WTC11 (cell line): ENCODE results near the gene DNAJC15.
"Not testable (repeated sequence)": the region's sequence is repeated elsewhere in the genome, so short reads cannot be mapped to it uniquely, and the experiment has no call there.

Source experiments
- AFF4 ChIP-seq: sonication (generic); formaldehyde crosslinking; IDR thresholded peaks from 2 replicates; pipeline ENCODE4 v1.8.1; 2023; ENCODE audit warnings: mild to moderate bottlenecking, missing genetic modification reagents, borderline replicate concordance
- ATF1 ChIP-seq: sonication (generic); formaldehyde crosslinking; IDR thresholded peaks from 2 replicates; pipeline ENCODE4 v1.8.1; 2023; ENCODE audit warnings: mild to moderate bottlenecking, moderate library complexity, missing genetic modification reagents
- ATF3 ChIP-seq: sonication (generic); formaldehyde crosslinking; conservative IDR thresholded peaks from 2 replicates; pipeline ENCODE4 v1.8.1; 2022; ENCODE audit warnings: mild to moderate bottlenecking, missing genetic modification reagents
- CTCF ChIP-seq: fragments of 200-600 bp; IDR thresholded peaks from 2 replicates; pipeline ENCODE4 v1.8.0; 2022; ENCODE audit warnings: antibody characterized with exemption
- FOXP4 ChIP-seq: sonication (generic); formaldehyde crosslinking; IDR thresholded peaks from 2 replicates; pipeline ENCODE4 v1.8.0; 2022; ENCODE audit warnings: mild to moderate bottlenecking, missing genetic modification reagents
- GRHL2 ChIP-seq: fragments of 250-450 bp; sonication (Bioruptor Pico); IDR thresholded peaks from 2 replicates; pipeline ENCODE4 v1.8.0; 2022; ENCODE audit warnings: mild to moderate bottlenecking, moderate library complexity; ENCODE audit not compliant: insufficient replicate concordance, severe bottlenecking
- HMGXB4 ChIP-seq: sonication (generic); formaldehyde crosslinking; IDR thresholded peaks from 2 replicates; pipeline ENCODE4 v1.8.1; 2023; ENCODE audit warnings: mild to moderate bottlenecking, moderate library complexity, missing genetic modification reagents
- MAX ChIP-seq: sonication (generic); formaldehyde crosslinking; IDR thresholded peaks from 2 replicates; pipeline ENCODE4 v1.8.0; 2022; ENCODE audit warnings: mild to moderate bottlenecking, missing genetic modification reagents
- PREB ChIP-seq: sonication (generic); formaldehyde crosslinking; IDR thresholded peaks from 2 replicates; pipeline ENCODE4 v1.8.1; 2022; ENCODE audit warnings: mild to moderate bottlenecking, missing genetic modification reagents, moderate library complexity, borderline replicate concordance
- RELA ChIP-seq: sonication (generic); formaldehyde crosslinking; IDR thresholded peaks from 2 replicates; pipeline ENCODE4 v1.8.1; 2022; ENCODE audit warnings: missing genetic modification reagents, mild to moderate bottlenecking, borderline replicate concordance
- TP53 ChIP-seq: sonication (generic); formaldehyde crosslinking; IDR thresholded peaks from 2 replicates; pipeline ENCODE4 v1.8.1; 2023; ENCODE audit warnings: mild to moderate bottlenecking, missing genetic modification reagents
- ZNF281 ChIP-seq: sonication (generic); formaldehyde crosslinking; IDR thresholded peaks from 2 replicates; pipeline ENCODE4 v1.8.0; 2023; ENCODE audit warnings: mild to moderate bottlenecking, missing genetic modification reagents
- ZNF671 ChIP-seq: fragments of 250-450 bp; sonication (Bioruptor Pico); IDR thresholded peaks from 2 replicates; pipeline ENCODE4 v1.8.0; 2021; ENCODE audit warnings: mild to moderate bottlenecking
- TF ChIP-seq, protein P1 (sequence below): sonication (generic); formaldehyde crosslinking; IDR thresholded peaks from 2 replicates; pipeline ENCODE4 v1.8.1; 2022; ENCODE audit warnings: missing genetic modification reagents, borderline replicate concordance

GRCh38 chr13:42991233-42991897 lies 32.0 kb upstream of the DNAJC15 start:
- TF ChIP-seq, protein P1, sequence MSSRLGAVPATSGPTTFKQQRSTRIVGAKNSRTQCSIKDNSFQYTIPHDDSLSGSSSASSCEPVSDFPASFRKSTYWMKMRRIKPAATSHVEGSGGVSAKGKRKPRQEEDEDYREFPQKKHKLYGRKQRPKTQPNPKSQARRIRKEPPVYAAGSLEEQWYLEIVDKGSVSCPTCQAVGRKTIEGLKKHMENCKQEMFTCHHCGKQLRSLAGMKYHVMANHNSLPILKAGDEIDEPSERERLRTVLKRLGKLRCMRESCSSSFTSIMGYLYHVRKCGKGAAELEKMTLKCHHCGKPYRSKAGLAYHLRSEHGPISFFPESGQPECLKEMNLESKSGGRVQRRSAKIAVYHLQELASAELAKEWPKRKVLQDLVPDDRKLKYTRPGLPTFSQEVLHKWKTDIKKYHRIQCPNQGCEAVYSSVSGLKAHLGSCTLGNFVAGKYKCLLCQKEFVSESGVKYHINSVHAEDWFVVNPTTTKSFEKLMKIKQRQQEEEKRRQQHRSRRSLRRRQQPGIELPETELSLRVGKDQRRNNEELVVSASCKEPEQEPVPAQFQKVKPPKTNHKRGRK (CRISPR knock-in tag) = not testable (repeated sequence)
- not testable (repeated sequence) for TF ChIP-seq CTCF; RELA; PREB (CRISPR knock-in tag); ZNF671 (CRISPR knock-in tag); ATF1 (CRISPR knock-in tag); FOXP4 (CRISPR knock-in tag); GRHL2 (CRISPR knock-in tag); TP53 (CRISPR knock-in tag); ATF3 (CRISPR knock-in tag); HMGXB4 (CRISPR knock-in tag); ZNF281; MAX (CRISPR knock-in tag); AFF4 (CRISPR knock-in tag)
